Ishikawa (cell line): Measurements from ENCODE around the gene MSH2.
A peak's percentile ranks its signal among the peaks of the same experiment; 100 is the strongest.

ENCODE experiments used
- CEBPB ChIP-seq: IDR thresholded peaks from 2 replicates; pipeline ENCODE4 v1.6.1; 2012
- CREB1 ChIP-seq: IDR thresholded peaks from 2 replicates; pipeline ENCODE4 v1.6.1; 2012; ENCODE audit warnings: low read depth
- EGR1 ChIP-seq: IDR thresholded peaks from 2 replicates; pipeline ENCODE4 v1.6.1; 2012
- EP300 ChIP-seq: IDR thresholded peaks from 2 replicates; pipeline ENCODE4 v1.6.1; 2012; ENCODE audit warnings: borderline replicate concordance
- FOXM1 ChIP-seq: IDR thresholded peaks from 2 replicates; pipeline ENCODE4 v1.6.1; 2012; ENCODE audit warnings: low read depth, borderline replicate concordance
- NFIC ChIP-seq: IDR thresholded peaks from 2 replicates; pipeline ENCODE4 v1.6.1; 2012
- RAD21 ChIP-seq: IDR thresholded peaks from 2 replicates; pipeline ENCODE4 v1.6.1; 2012; ENCODE audit warnings: low read depth
- TAF1 ChIP-seq: IDR thresholded peaks from 2 replicates; pipeline ENCODE4 v1.6.1; 2012; ENCODE audit warnings: low read depth, mild to moderate bottlenecking
- TCF12 ChIP-seq: IDR thresholded peaks from 2 replicates; pipeline ENCODE4 v1.6.1; 2012; ENCODE audit warnings: low read depth
- TEAD4 ChIP-seq: IDR thresholded peaks from 2 replicates; pipeline ENCODE4 v1.6.1; 2012
- USF1 ChIP-seq: IDR thresholded peaks from 2 replicates; pipeline ENCODE4 v1.6.1; 2012
- YY1 ChIP-seq: IDR thresholded peaks from 2 replicates; pipeline ENCODE4 v1.6.1; 2012; ENCODE audit warnings: low read depth
- ZBTB7A ChIP-seq: IDR thresholded peaks from 2 replicates; pipeline ENCODE4 v1.6.1; 2012; ENCODE audit warnings: low read depth
- TF ChIP-seq, protein P1 (sequence below): IDR thresholded peaks from 2 replicates; pipeline ENCODE4 v1.6.1; 2012
- TF ChIP-seq, protein P2 (sequence below): IDR thresholded peaks from 2 replicates; pipeline ENCODE4 v1.6.1; 2012; ENCODE audit warnings: low read depth, mild to moderate bottlenecking

Gene MSH2

GRCh38 chr2:47426786-47427185 is 23.8 kb downstream of the MSH2 start:
- no peak for TF ChIP-seq YY1
- TF ChIP-seq ZBTB7A, result no peak

GRCh38 chr2:47429795-47430194 is 26.8 kb downstream of the MSH2 start:
- TF ChIP-seq NFIC (no peak), CREB1 (no peak), ZBTB7A (no peak), TEAD4 (no peak), YY1 (no peak), FOXM1 (no peak), EP300 (no peak)
- TF ChIP-seq, protein P1, sequence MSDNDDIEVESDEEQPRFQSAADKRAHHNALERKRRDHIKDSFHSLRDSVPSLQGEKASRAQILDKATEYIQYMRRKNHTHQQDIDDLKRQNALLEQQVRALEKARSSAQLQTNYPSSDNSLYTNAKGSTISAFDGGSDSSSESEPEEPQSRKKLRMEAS, result no peak

- peak; percentile 19; the same call in 1 of the 2 replicates for TF ChIP-seq RAD21
- no peak for TF ChIP-seq FOXM1
Measured at GRCh38 chr2:47437287-47437686, 34.3 kb downstream of the MSH2 start.

- TF ChIP-seq, protein P2, sequence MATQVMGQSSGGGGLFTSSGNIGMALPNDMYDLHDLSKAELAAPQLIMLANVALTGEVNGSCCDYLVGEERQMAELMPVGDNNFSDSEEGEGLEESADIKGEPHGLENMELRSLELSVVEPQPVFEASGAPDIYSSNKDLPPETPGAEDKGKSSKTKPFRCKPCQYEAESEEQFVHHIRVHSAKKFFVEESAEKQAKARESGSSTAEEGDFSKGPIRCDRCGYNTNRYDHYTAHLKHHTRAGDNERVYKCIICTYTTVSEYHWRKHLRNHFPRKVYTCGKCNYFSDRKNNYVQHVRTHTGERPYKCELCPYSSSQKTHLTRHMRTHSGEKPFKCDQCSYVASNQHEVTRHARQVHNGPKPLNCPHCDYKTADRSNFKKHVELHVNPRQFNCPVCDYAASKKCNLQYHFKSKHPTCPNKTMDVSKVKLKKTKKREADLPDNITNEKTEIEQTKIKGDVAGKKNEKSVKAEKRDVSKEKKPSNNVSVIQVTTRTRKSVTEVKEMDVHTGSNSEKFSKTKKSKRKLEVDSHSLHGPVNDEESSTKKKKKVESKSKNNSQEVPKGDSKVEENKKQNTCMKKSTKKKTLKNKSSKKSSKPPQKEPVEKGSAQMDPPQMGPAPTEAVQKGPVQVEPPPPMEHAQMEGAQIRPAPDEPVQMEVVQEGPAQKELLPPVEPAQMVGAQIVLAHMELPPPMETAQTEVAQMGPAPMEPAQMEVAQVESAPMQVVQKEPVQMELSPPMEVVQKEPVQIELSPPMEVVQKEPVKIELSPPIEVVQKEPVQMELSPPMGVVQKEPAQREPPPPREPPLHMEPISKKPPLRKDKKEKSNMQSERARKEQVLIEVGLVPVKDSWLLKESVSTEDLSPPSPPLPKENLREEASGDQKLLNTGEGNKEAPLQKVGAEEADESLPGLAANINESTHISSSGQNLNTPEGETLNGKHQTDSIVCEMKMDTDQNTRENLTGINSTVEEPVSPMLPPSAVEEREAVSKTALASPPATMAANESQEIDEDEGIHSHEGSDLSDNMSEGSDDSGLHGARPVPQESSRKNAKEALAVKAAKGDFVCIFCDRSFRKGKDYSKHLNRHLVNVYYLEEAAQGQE, result no peak
- TF ChIP-seq FOXM1, result no peak
- TF ChIP-seq EGR1, result no peak
- TF ChIP-seq TCF12, result no peak
- no peak for TF ChIP-seq CREB1
Measured at GRCh38 chr2:47438106-47438505, 35.1 kb downstream of the MSH2 start.

DNA sequence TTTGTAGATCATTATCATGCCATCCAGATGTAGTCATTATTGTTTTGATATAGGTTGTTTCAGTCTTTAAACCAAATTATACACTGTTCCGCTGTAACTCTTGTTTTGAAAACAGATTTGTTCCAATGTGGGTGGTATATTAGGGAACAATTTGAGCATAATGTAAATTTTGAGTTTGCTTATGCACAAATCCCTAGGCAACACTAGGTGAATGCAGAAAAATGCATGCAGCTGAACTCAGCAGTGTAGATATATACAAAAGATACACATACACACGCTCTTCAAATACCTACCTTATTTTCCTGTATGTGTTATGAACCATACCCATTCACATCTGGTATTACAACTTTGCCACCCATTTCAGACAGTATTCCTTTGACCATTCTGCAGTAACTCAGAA is 35.8 kb downstream of the MSH2 start:
- TF ChIP-seq EP300 (no peak), EGR1 (no peak), CEBPB (no peak), ZBTB7A (no peak), CREB1 (no peak), RAD21 (no peak), TAF1 (no peak), YY1 (no peak), USF1 (no peak), NFIC (no peak), FOXM1 (no peak)
- TF ChIP-seq, protein P2, result no peak

GRCh38 chr2:47451790-47452189 is 48.8 kb downstream of the MSH2 start:
- no peak for TF ChIP-seq FOXM1
- no peak for TF ChIP-seq EGR1
- TF ChIP-seq ZBTB7A, result no peak
- TF ChIP-seq, protein P1, result no peak

DNA sequence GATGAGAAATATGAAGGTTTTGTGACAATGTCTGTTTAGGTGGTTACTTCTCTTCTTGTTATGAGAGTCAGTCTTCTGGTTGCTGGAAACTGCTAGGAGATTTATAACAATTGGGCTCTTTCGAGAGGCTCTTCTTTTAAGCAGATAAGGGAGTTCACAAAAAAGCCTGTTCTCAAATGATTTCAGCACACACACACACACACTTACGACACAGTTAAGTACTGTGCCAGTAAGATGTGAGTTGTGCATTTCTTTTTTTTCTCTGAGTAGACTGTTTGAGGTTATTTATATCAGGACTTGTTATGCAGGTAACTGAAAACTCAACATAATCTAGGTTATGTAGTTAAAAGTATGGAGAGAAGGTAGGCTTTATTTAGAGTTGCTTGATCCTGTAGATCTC is 49.8 kb downstream of the MSH2 start:
- TF ChIP-seq, protein P2, result no peak
- TF ChIP-seq ZBTB7A (no peak), TCF12 (no peak), CREB1 (no peak), TEAD4 (no peak), EP300 (no peak)
